Measurements from ENCODE around the gene SLC5A2. TPM values are rescaled to one million over a fixed set of nuclear protein-coding genes. Genes with fewer than 3 reads are reported as not detected.
"Not testable (repeated sequence)": the region's sequence is repeated elsewhere in the genome, so short reads cannot be mapped to it uniquely, and the experiment has no call there.

SLC5A2 gene
- total RNA-seq, 1 donor from 2014 or later, result not detected

GRCh38 chr16:31517800-31518402 is 35.0 kb downstream of the SLC5A2 start:
- H3K27me3 Mint-ChIP-seq (ENCODE audit: unreplicated experiment), result peaks cover 18% of the 10 kb centered on the region
- no peak for TF ChIP-seq CTCF (IDR thresholded peaks at IDR 0.05)
- H3K27ac Mint-ChIP-seq (ENCODE audit: unreplicated experiment), result no peak overlapping the region
- no peak for DNase-seq (ENCODE audit: extremely low spot score, unreplicated experiment)
- no peaks in the 10 kb centered on the region for H3K36me3 Mint-ChIP-seq (ENCODE audit: unreplicated experiment)
- peaks cover 4% of the 10 kb centered on the region for H3K9me3 Mint-ChIP-seq (ENCODE audit: unreplicated experiment)
- no peak overlapping the region for H3K4me3 Mint-ChIP-seq (ENCODE audit: unreplicated experiment)
- H3K4me1 Mint-ChIP-seq (ENCODE audit: unreplicated experiment), result no peaks in the 10 kb centered on the region

GRCh38 chr16:31519759-31520431 is 37.0 kb downstream of the SLC5A2 start:
- DNase-seq (ENCODE audit: extremely low spot score, unreplicated experiment), result no peak
- Mint-ChIP-seq H3K36me3 (ENCODE audit: unreplicated experiment) (no peaks in the 10 kb centered on the region), H3K9me3 (ENCODE audit: unreplicated experiment) (peaks cover 4% of the 10 kb centered on the region), H3K27me3 (ENCODE audit: unreplicated experiment) (peaks cover 20% of the 10 kb centered on the region), H3K27ac (ENCODE audit: unreplicated experiment) (no peak overlapping the region), H3K4me1 (ENCODE audit: unreplicated experiment) (no peaks in the 10 kb centered on the region), H3K4me3 (ENCODE audit: unreplicated experiment) (no peak overlapping the region)
- no peak for TF ChIP-seq CTCF (IDR thresholded peaks at IDR 0.05)

- H3K27ac Mint-ChIP-seq (ENCODE audit: unreplicated experiment), result no peak overlapping the region
- H3K36me3 Mint-ChIP-seq (ENCODE audit: unreplicated experiment), result no peaks in the 10 kb centered on the region
- peaks cover 23% of the 10 kb centered on the region for H3K27me3 Mint-ChIP-seq (ENCODE audit: unreplicated experiment)
- H3K9me3 Mint-ChIP-seq (ENCODE audit: unreplicated experiment), result peaks cover 4% of the 10 kb centered on the region
- no peaks in the 10 kb centered on the region for H3K4me1 Mint-ChIP-seq (ENCODE audit: unreplicated experiment)
- H3K4me3 Mint-ChIP-seq (ENCODE audit: unreplicated experiment), result no peak overlapping the region
- no peak for DNase-seq (ENCODE audit: extremely low spot score, unreplicated experiment)
- TF ChIP-seq CTCF (IDR thresholded peaks at IDR 0.05), result no peak
Measured at GRCh38 chr16:31521368-31521767, 38.4 kb downstream of the SLC5A2 start.

- Mint-ChIP-seq H3K9me3 (ENCODE audit: unreplicated experiment) (peaks cover 4% of the 10 kb centered on the region), H3K27me3 (ENCODE audit: unreplicated experiment) (peaks cover 19% of the 10 kb centered on the region), H3K27ac (ENCODE audit: unreplicated experiment) (no peak overlapping the region), H3K4me3 (ENCODE audit: unreplicated experiment) (no peak overlapping the region), H3K4me1 (ENCODE audit: unreplicated experiment) (no peaks in the 10 kb centered on the region), H3K36me3 (ENCODE audit: unreplicated experiment) (no peaks in the 10 kb centered on the region)
- no peak for TF ChIP-seq CTCF (IDR thresholded peaks at IDR 0.05)
- no peak for DNase-seq (ENCODE audit: extremely low spot score, unreplicated experiment)
Measured at GRCh38 chr16:31522071-31522470, 39.1 kb downstream of the SLC5A2 start.

GRCh38 chr16:31523768-31524167 is 40.8 kb downstream of the SLC5A2 start:
- not testable (repeated sequence) for H3K27ac Mint-ChIP-seq (ENCODE audit: unreplicated experiment)

More at GRCh38 chr16:31523768-31524167, 40.8 kb downstream of the SLC5A2 start:
- not testable (repeated sequence) for H3K4me1 Mint-ChIP-seq (ENCODE audit: unreplicated experiment); DNase-seq (ENCODE audit: extremely low spot score, unreplicated experiment); H3K36me3 Mint-ChIP-seq (ENCODE audit: unreplicated experiment); H3K9me3 Mint-ChIP-seq (ENCODE audit: unreplicated experiment); H3K4me3 Mint-ChIP-seq (ENCODE audit: unreplicated experiment)
- peaks cover 23% of the 10 kb centered on the region for H3K27me3 Mint-ChIP-seq (ENCODE audit: unreplicated experiment)

Data from osteocyte (in vitro differentiated cells).